ENCODE data around the gene DNAJC16.
"Not testable (repeated sequence)": the region's sequence is repeated elsewhere in the genome, so short reads cannot be mapped to it uniquely, and the experiment has no call there.

The DNAJC16 gene

DNA sequence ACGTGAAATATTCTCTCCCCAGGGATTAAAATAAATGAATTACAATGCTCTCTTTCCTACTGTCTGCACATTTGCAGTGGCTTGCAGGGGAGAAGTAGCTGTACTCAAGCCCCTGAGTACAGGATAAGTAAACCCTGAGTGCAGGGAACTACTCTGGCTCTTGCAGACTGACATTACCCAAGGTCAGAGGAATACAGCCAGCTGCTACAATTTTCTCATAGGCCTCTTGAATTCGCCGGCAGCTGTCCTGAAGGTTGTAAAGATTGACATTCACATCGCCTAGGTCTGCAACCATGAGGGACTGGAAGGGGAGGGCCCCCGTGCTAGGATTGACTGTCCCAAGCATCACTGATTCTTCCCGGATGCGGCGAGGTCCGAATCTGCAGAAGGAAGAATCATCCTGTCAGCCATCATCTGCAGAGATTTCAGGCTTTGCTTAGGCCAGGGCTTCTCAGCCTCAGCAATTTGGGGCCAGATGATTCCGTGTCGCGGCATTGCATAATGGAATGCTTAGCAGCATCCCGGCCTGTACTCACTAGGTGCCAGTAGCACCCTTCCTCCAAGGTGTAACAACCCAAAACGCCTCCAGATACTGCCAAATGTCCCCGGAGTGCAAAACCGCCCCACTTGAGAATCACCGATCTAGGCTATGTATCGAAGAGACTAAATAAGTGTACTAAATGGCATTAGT, 56.5 kb downstream of the DNAJC16 start:
- DNase-seq (ENCODE audit: low read depth), result no peak

GRCh38 chr1:15584489-15585363, 58.1 kb downstream of the DNAJC16 start, which contains the start of gene AGMAT:
Gene AGMAT, minus strand, starts transcription at chr1:15585051. Its CDS starts 84 bp downstream, at chr1:15584967.
- no peak for DNase-seq (ENCODE audit: low read depth)

- no peak for DNase-seq (ENCODE audit: low read depth)
Observed at GRCh38 chr1:15592285-15592684, 65.6 kb downstream of the DNAJC16 start.

DNA sequence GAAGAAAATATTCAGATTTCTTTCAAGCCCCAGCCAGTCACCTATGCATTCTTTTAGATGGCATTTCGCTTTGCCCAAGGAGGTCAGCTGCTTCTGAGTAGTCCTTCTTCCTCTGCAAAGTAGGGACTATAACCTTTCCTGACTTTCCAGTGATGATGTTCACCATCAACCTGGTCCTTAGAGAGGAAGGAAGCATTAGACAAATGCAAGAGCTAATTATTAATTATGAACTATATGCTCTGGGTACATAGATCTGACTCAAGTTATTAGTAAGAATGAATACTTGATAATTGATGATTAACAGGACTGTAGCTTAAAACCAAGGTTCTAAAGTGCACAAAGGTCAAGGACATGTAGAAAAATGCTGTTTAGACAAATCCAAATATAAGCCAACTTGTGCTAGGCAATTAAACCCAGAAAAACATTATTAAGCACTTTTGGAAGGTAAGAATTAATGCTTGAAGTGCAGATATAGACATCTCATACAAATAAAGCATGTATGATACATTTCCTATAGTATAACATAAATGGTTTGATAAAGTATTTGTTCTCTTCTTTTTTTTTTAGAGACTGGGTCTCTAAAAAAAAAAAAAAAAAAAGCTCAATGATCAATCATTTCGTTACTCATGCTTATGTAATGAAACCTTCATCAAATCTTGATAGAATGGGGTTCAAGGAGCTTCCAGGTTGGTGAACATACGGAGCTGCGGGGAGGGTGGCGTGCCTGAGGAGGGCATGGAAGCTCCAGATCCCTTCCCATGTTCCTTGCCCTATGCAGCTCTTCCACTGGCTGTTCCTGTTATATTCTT, 69.4 kb downstream of the DNAJC16 start:
- DNase-seq (ENCODE audit: low read depth), result no peak

DNA sequence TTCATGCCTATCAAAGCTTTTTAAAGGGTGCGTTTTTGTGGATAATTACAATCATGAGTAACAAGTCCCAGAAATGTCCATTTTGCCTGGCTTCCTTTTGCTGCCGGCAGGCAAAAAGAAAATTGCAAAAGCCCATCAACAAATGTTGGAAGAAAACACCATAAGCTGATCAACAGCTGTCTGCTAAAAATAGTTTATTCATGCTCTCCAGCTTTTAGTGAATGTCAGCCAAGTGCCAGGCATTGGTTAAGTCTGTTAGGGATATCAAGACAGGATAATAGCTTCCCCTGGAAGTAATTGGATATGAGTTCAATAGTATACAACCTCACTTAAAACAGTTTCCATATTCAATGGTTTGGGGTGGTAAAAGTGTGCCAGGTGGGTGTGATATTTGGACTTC, 71.8 kb downstream of the DNAJC16 start:
- no peak for DNase-seq (ENCODE audit: low read depth)

DNA sequence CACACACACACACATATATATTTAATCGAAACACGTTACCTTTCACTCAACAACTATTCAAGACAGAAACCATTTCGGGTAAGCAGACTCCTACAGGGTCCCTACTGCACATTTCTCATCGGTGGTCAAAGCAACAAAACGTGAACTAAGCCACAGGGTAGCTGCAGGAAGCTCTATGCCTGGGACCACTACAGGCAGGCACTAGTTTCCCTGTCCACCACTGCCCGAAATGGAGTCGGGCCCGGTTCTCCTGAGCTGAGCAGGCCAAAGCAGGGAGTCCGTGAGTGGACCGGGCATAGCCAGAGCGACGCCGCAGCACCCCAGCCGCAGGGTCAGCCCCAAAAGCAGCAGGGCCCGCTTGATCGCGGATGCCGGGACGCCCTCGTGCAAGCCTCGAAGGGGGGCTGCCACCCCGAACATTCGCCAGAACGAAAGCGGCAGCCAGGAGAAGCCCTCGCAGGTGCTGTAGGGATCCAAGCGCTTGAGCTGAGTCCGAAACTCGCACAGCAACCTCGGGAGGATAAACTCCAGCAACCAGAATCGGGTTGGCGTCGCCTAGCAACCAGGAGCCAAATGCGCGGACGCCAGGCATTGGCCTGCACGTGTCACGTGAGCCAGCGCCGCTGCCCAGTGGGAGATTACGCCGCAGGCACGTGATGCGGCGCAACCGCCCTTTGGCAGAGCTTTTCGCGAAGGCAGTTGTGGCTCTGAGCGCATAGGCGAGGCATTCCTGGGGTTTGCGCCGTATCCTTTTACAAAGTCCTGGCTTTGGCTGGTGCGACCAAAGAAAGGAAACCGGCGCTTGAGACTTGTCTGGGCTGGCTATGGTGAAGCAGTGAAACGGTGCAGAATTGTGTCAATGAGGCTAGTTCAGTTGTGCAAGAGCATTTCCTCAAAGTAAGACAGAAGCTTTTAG, 76.7 kb downstream of the DNAJC16 start:
- DNase-seq (ENCODE audit: low read depth), result peak; percentile 92

DNA sequence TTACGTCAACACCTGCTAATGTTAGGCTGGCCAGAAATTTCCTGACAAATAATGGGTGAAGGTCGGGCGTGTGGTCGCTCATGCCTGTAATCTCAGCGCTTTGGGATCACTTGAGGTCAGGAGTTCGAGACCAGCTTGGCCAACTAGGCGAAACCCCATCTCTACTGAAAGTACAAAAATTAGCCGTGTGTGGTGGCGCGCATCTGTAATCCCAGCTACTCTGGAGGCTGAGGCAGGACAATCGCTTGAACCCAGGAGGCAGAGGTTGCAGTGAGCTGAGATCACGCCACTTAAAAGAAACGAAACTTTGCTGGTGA, 77.3 kb downstream of the DNAJC16 start:
- not testable (repeated sequence) for DNase-seq (ENCODE audit: low read depth)

- DNase-seq (ENCODE audit: low read depth), result not testable (repeated sequence)
Observed at GRCh38 chr1:15604400-15604799, 77.8 kb downstream of the DNAJC16 start.

GRCh38 chr1:15605398-15606383, 79.0 kb downstream of the DNAJC16 start:
- DNase-seq (ENCODE audit: low read depth), result no peak

GRCh38 chr1:15609631-15610030, 83.0 kb downstream of the DNAJC16 start:
- DNase-seq (ENCODE audit: low read depth), result no peak

DNA sequence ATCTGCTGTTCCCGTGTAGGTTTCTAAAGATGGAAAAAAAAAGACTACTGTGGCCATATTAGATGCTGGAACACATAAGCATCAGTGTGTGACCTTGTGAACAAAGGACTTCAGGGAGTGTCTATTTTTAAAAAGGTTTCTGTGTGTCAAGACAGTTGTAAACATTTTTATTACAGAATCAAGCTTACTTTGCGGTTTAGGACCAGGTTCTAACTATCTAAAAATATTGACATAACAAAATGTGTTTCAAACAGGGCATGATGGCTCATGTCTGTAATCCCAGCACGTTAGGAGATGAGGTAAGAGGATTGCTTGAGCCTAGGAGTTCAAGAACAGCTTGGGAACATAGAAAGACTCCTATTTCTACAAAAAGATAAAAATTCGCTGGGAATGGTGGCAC, 83.5 kb downstream of the DNAJC16 start:
- no peak for DNase-seq (ENCODE audit: low read depth)

GRCh38 chr1:15616373-15617172, 89.9 kb downstream of the DNAJC16 start:
- no peak for DNase-seq (ENCODE audit: low read depth)

DNA sequence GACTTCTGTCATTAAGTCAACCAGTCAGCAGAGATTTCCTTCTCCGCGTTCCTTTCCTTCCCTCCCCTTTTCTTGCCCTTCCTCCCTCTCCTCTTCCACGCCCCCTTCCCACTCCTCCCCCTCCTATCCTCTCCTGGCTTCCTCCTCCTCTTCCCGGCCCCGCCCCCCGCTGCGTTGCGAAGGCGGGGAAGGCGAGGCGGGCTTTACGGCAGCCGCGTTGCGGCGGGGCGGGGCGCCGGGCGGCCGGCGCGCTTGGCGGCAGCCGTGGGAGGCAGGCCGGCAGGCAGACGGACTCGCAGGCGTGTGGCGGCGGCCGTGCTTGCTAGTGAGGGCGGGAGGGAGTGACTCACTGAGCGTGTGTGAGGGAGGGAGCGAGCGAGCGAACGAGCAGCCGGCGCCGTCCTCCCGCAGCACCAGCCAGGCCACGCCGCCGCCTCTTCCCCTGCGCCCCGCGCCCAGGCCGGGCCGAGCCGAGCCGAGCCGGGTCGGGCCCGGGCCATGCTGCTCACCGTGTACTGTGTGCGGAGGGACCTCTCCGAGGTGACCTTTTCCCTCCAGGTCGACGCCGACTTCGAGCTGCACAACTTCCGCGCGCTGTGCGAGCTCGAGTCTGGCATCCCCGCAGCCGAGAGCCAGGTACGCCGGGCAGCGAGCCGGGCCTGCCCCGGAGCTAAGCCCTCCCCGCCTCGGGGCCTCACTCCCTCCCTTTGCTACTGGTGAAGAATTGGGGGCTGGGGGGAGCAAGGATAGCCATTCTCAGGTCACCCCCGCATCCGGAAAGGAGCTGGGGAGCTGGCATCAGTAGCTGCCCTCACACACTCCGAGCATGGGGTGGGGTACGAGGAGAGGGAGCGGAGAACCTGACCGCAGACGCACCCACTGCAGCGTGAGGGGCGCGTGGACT, 90.8 kb downstream of the DNAJC16 start, which contains the start of gene DDI2:
Gene DDI2, plus strand, starts transcription at position 286 of the 904 bp plus-strand sequence. Its CDS starts 213 bp downstream, at position 499.
- DNase-seq (ENCODE audit: low read depth), result peak; percentile 95

GRCh38 chr1:15618077-15618654, 91.5 kb downstream of the DNAJC16 start:
- DNase-seq (ENCODE audit: low read depth), result no peak

GRCh38 chr1:15618655-15619525, 92.2 kb downstream of the DNAJC16 start:
- DNase-seq (ENCODE audit: low read depth), result peak; percentile 81

DNA sequence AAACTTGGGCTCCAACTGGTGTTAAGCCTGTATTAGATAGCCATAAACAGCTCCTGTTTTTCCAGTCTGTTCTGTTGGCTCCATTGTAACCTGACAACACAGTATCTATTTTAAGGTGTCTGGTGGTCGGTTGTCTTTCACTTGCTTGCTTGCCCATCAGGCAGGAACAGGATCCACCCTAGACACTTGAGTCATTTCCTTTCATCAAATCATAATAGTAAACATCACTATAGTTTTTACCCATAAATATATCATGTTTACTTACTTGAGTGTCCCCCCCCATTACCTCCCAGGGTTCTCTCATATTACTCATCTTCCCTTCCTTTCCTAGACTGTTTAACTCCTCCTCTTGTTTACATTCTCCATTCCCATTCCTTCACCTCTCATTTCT, 93.5 kb downstream of the DNAJC16 start:
- DNase-seq (ENCODE audit: low read depth), result no peak
